ENCODE results near the gene UBE2D4.

Gene UBE2D4

GRCh38 chr7:43906331-43907010 is 19.8 kb upstream of the UBE2D4 start, which contains the start of gene URGCP:
URGCP (minus strand) TSS chr7:43906596; CDS start chr7:43906575, 21 bp downstream.
- peak; percentile 21 to 45 (median 27) for DNase-seq (ENCODE audit: low read depth in 2 of 3, low spot score in 1 of 3)

- DNase-seq (ENCODE audit: low read depth in 2 of 3, low spot score in 1 of 3): no peak
Measured at GRCh38 chr7:43914795-43915194, 11.4 kb upstream of the UBE2D4 start.

- no peak for DNase-seq (ENCODE audit: low read depth in 2 of 3, low spot score in 1 of 3)
Measured at GRCh38 chr7:43915907-43916306, 10.3 kb upstream of the UBE2D4 start.

DNA sequence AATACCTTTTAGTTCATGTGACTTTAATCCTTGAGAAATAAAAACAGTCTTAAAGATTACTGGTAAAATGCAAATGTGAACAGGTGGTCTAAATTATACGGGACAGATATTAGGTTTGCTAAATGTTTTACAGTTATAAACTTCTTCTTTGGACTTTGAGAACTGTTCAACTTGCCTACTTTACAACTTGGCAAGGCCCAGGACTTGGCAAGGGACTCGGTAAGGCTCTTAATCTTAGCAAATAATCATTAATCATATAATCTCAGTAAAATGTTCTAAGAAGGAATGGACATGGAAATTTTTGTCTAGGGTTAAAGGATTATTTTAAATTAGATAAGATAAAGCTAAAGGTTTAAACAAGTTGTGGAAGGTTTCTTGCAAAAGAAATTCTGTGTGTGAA is 4.8 kb upstream of the UBE2D4 start:
- no peak for DNase-seq (ENCODE audit: low read depth in 2 of 3, low spot score in 1 of 3)

- DNase-seq (ENCODE audit: low read depth in 2 of 3, low spot score in 1 of 3): no peak
Measured at GRCh38 chr7:43922726-43923125, 3.5 kb upstream of the UBE2D4 start.

DNA sequence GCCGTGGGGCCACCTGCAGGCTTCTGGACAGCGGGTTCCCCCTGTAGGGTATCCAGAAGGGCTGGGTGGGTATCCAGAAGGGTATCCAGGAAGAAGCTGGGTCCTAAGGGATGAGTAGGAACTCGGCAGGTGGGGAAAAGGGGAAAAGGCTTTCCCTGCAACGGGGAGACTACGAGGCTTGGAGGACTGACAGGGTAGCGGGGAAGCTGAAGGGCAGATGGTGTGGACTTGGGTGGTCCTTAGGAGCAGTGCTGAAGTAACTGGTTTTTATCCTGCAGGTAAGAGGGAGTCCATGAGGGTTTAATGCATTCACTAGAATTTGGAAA is 525 bp downstream of the UBE2D4 start:
- DNase-seq (ENCODE audit: low read depth in 2 of 3, low spot score in 1 of 3): no peak

DNA sequence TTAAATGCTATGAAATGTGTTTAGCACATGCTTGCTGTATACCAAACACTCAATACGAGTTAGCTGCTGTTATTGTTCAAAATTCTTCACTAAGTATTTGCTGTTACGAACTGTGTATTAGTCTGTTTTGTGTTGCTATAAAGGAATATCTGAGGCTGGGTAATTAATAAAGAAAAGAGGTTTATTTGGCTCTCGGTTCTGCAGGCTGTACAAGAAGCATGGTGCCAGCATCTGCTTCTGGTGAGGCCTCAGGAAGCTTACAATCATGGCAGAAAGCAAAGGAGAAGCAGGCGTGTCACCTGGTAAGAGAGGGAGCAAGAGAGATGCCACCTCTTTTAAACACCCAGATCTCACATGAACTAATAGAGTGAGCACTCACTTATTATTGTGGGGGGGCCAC is 1.6 kb downstream of the UBE2D4 start:
- no peak for DNase-seq (ENCODE audit: low read depth in 2 of 3, low spot score in 1 of 3)

GRCh38 chr7:43929529-43930457 is 3.6 kb downstream of the UBE2D4 start:
- no peak for DNase-seq (ENCODE audit: low read depth in 2 of 3, low spot score in 1 of 3)

GRCh38 chr7:43931346-43931745 is 5.1 kb downstream of the UBE2D4 start:
- DNase-seq (ENCODE audit: low read depth in 2 of 3, low spot score in 1 of 3): no peak

DNA sequence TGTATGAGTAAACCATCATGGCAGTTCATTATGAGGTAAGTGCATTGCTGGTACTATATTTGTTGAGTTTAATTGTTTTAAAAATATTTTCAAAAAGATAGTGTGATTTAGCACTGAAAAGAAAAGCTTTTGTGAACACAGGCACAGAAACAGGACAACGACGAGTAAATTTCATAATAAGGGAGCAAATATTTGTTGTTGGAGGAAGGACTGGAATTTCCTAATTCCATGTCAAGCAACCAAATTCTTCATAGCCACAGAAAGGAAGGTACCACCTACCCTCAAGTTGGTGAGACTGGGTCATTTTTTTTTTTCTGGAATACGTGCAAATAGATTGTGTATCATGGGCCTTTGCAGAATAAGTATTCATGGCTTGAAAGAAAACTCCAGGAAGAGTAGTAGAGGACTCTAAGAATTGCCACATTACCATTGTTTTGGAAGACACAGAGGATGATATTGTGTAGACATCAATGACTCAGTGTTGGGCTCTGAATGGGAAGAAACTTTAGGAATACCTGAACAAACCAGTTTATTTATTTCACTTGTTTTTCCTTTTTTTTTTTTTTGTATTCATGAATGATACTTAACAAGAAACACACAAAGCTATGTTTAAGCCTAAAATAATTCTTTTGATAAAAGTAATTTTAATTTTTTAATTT is 7.8 kb downstream of the UBE2D4 start:
- DNase-seq (ENCODE audit: low read depth in 2 of 3, low spot score in 1 of 3): no peak

DNA sequence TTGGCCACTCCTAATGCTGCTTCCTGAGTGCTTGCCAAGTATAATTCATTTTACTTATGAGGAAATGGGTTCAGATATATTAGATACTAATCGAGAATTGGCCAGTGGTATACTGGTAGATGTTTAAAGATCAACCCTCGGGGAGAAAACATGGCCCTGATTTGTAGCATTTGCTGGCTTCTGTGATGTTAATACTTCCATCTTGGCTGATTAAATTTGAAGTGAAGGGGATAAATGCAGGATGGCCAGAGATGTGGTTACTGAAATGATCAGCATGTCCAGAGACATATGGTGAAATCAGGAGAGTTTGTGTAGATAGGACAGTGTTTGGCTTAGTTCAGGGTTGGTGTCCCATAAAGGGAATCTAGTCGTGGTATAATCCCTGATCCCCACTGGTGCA is 11.2 kb downstream of the UBE2D4 start:
- no peak for DNase-seq (ENCODE audit: low read depth in 2 of 3, low spot score in 1 of 3)

GRCh38 chr7:43938892-43939482 is 12.8 kb downstream of the UBE2D4 start:
- no peak for DNase-seq (ENCODE audit: low read depth in 2 of 3, low spot score in 1 of 3)

GRCh38 chr7:43942250-43942649 is 16.0 kb downstream of the UBE2D4 start:
- no peak for DNase-seq (ENCODE audit: low read depth in 2 of 3, low spot score in 1 of 3)

- no peak for DNase-seq (ENCODE audit: low read depth in 2 of 3, low spot score in 1 of 3)
Measured at GRCh38 chr7:43942997-43943396, 16.8 kb downstream of the UBE2D4 start.

DNA sequence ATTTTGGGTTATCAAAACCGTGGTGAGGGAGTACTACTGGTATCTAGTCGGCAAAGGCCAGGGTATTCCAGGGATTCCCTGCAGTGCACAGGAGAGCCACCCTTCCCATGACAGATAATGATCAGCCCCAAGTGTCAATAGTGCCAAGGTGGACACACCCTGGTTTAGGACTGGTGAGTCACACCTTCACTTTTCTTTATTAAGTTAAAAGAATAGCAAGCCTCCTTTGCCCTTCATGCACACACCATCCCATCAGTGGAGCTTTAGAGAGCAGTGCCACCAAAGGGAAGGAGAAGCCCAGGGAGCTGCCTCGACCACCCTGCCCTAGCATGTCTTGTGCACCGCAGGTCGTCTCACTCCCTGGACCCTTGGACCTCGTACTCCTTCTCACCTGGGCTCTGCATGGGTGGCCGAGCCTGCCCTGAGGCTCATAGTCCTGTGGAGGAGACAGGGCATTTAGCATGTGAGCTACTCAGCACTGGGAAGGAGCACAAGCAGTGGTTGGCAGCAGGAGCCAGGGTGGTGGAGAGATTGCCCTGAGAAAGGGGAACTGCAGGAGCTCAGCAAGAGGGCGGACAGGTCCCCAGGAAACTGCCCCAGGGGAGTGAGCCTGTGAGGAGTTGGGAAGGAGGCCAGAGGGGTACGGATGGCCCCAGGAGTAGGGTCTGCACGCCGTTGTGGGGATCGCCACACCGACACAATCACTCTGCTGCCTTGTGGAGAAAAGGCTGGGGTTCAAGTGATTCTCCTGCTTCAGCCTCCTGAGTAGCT is 17.4 kb downstream of the UBE2D4 start:
- no peak for DNase-seq (ENCODE audit: low read depth in 2 of 3, low spot score in 1 of 3)

GRCh38 chr7:43944286-43944685 is 18.1 kb downstream of the UBE2D4 start:
- DNase-seq (ENCODE audit: low read depth in 2 of 3, low spot score in 1 of 3): no peak

GRCh38 chr7:43952028-43952427 is 25.8 kb downstream of the UBE2D4 start:
- DNase-seq (ENCODE audit: low read depth in 2 of 3, low spot score in 1 of 3): no peak

DNA sequence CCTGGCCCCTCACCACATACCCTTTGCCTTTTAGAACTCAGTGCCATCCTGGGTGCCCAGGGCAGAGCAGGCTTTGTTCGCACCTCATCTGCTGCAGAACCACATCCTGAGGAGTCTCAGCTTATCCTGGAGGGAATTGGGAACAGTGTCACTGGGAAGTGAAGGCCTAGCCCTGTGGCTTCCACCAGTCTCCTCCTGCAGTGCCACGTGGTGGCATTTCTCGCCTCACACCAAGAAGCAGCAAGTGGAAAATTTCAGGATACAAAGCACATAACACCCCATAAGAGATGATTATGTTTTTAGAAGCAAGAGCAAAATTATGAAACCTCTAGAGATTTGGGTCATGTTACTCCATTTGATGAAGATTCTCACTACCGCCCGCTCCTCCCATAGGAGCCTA is 26.8 kb downstream of the UBE2D4 start:
- no peak for DNase-seq (ENCODE audit: low read depth in 2 of 3, low spot score in 1 of 3)

DNA sequence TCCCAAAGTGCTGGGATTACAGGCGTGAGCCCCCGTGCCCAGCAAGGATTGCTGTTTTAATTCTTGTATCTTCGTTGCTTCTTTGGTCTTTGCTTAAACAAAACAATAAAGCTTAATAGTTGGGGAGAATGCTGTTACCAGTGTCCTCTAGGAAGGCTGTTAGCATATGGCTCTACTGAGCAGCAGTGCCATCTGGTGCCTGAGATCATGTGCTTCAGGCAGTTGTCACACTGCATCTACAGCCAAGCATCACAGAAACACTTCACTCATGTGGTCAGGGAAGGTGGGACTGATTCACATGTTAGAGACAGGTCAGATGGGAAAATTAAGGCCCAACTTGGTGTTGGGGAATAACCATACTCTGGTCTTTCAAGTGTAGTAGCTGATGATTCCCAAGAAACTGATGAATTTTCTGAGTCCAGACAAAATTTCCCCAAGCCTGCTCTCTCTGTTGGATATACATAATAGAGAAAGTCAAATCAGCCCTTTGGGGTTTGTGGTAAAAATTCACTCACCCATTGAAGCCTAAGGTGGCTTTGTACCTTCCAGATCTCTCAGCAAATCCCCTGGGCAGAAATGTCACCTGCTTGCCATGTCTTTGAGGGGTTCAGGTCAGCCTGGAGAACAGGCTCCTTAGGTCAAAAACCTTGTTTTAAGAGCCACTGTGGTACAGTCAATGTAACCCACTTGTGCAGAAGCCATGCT is 28.4 kb downstream of the UBE2D4 start:
- DNase-seq (ENCODE audit: low read depth in 2 of 3, low spot score in 1 of 3): no peak

- no peak for DNase-seq (ENCODE audit: low read depth in 2 of 3, low spot score in 1 of 3)
Measured at GRCh38 chr7:43956027-43956426, 29.8 kb downstream of the UBE2D4 start.

Data from stimulated activated CD4-positive, alpha-beta T cell treated with anti-CD3 and anti-CD28 coated beads, Interleukin-12 subunit alpha, Interleukin-12 subunit beta, amount 100 ng/mL, for 48 hours (primary cell).